ENCODE measurements around the gene MASTL.

MASTL gene

DNA sequence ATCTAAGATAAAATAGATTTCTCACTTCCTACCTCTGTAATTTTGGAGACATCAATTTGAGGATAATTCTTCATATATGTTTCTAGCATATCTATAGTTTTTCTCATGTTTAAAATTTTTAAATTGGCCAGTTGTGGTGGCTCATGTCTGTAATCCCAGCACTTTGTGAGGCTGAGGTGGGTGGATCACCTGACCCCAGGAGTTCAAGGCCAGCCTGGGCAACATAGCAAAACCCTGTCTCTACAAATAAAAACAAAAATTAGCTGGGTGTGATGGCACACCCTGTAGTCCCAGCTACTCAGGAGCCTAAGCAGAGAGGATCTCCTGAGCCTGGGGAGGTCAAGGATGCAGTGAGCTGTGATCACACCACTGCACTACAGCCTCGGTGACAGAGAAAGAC lies 80.6 kb downstream of the MASTL start:
- ChIA-PET CTCF (interaction anchor here (1.1 to 3.3 kb wide), 3 partner anchors 11 to 125 kb away, joined by 4 to 22 read pairs (median 5); no protein-coding TSS in a partner anchor), POLR2A (no interaction called here)
- H3K36me3 ChIP-seq (ENCODE audit: control insufficient read depth in 2 of 2, insufficient read depth in 1 of 2, low read length in 2 of 2), result peaks cover 14 to 21% of the 10 kb centered on the region in 2 experiments
- TF ChIP-seq ZNF510 (tag by site-specific recombination; IDR thresholded peaks at IDR 0.05; ENCODE audit: insufficient replicate concordance), result no peak
- TF ChIP-seq ZNF391 (tag by site-specific recombination; IDR thresholded peaks at IDR 0.05; ENCODE audit: borderline replicate concordance, low read depth), result no peak
- H3K9me3 ChIP-seq (ENCODE audit: control insufficient read depth, insufficient read depth, low read depth, low read length), result no peaks in the 10 kb centered on the region
- no peak overlapping the region for H3K4me3 ChIP-seq (ENCODE audit: low read depth, low read length)
- peaks cover 2% of the 10 kb centered on the region; the same call in 1 of the 2 replicates for H3K4me1 ChIP-seq (ENCODE audit: control insufficient read depth, insufficient read depth, low read length)
- no peak overlapping the region for H3K27ac ChIP-seq (ENCODE audit: extremely low read depth, low read depth, low read length)

Measured in HEK293 (cell line).